SK-N-SH treated with all-trans-retinoic acid at 6 μM for 48 hours (cell line): Measurements from ENCODE around the gene NT5C.

Source experiments
- ATAC-seq: fragments of 200-7000 bp; cut with Tn5 transposase; 3 replicates; pipeline ENCODE4 v1.9.1; 2020; ENCODE audit warnings: mild to moderate bottlenecking, moderate library complexity
- ARNTL ChIP-seq: fragments of 450-650 bp; formaldehyde crosslinking; IDR thresholded peaks from 2 replicates; pipeline ENCODE4 v1.5.0; 2020; ENCODE audit warnings: low read depth, mild to moderate bottlenecking, moderate library complexity, borderline replicate concordance
- BACH2 ChIP-seq: fragments of 250-450 bp; sonication (Bioruptor Pico); IDR thresholded peaks from 2 replicates; pipeline ENCODE4 v1.9.0; 2021; ENCODE audit warnings: mild to moderate bottlenecking, borderline replicate concordance
- CSDC2 ChIP-seq: fragments of 250-450 bp; sonication (Bioruptor Pico); IDR thresholded peaks from 2 replicates; pipeline ENCODE4 v1.5.0; 2020; ENCODE audit warnings: mild to moderate bottlenecking, moderate library complexity
- CSRNP3 ChIP-seq: fragments of 250-450 bp; sonication (Bioruptor Pico); IDR thresholded peaks from 2 replicates; pipeline ENCODE4 v1.5.1; 2021; ENCODE audit warnings: mild to moderate bottlenecking, moderate library complexity
- ESRRG ChIP-seq: fragments of 250-450 bp; sonication (Bioruptor Pico); IDR thresholded peaks from 2 replicates; pipeline ENCODE4 v1.6.1; 2021; ENCODE audit warnings: mild to moderate bottlenecking
- GLIS3 ChIP-seq: fragments of 250-450 bp; sonication (Bioruptor Pico); IDR thresholded peaks from 2 replicates; pipeline ENCODE4 v1.5.0; 2020; ENCODE audit warnings: mild to moderate bottlenecking, moderate library complexity
- ISL1 ChIP-seq: fragments of 250-450 bp; sonication (Bioruptor Pico); IDR thresholded peaks from 2 replicates; pipeline ENCODE4 v2.1.2; 2022; ENCODE audit warnings: mild to moderate bottlenecking, moderate library complexity
- PATZ1 ChIP-seq: fragments of 250-450 bp; sonication (Bioruptor Pico); IDR thresholded peaks from 2 replicates; pipeline ENCODE4 v1.8.0; 2020; ENCODE audit warnings: mild to moderate bottlenecking, moderate library complexity, borderline replicate concordance
- SNAI2 ChIP-seq: fragments of 250-450 bp; sonication (Bioruptor Pico); IDR thresholded peaks from 2 replicates; pipeline ENCODE4 v1.5.0; 2020; ENCODE audit warnings: mild to moderate bottlenecking, moderate library complexity
- TCF4 ChIP-seq: fragments of 250-450 bp; sonication (Bioruptor Pico); IDR thresholded peaks from 2 replicates; pipeline ENCODE4 v1.8.0; 2021; ENCODE audit warnings: mild to moderate bottlenecking, moderate library complexity, borderline replicate concordance
- TOX ChIP-seq: fragments of 250-450 bp; sonication (Bioruptor Pico); IDR thresholded peaks from 2 replicates; pipeline ENCODE4 v1.8.0; 2021; ENCODE audit warnings: mild to moderate bottlenecking, moderate library complexity, borderline replicate concordance
- TSHZ2 ChIP-seq: fragments of 250-450 bp; sonication (Bioruptor Pico); IDR thresholded peaks from 2 replicates; pipeline ENCODE4 v1.5.0; 2020; ENCODE audit warnings: mild to moderate bottlenecking, moderate library complexity
- ZC3H10 ChIP-seq: fragments of 250-450 bp; sonication (Bioruptor Pico); IDR thresholded peaks from 2 replicates; pipeline ENCODE4 v1.5.1; 2021; ENCODE audit warnings: mild to moderate bottlenecking, moderate library complexity
- ZFP30 ChIP-seq: fragments of 450-650 bp; formaldehyde crosslinking; IDR thresholded peaks from 2 replicates; pipeline ENCODE4 v1.5.0; 2022; ENCODE audit warnings: mild to moderate bottlenecking, moderate library complexity
- ZNF565 ChIP-seq: fragments of 450-650 bp; formaldehyde crosslinking; conservative IDR thresholded peaks from 2 replicates; pipeline ENCODE4 v1.5.0; 2020; ENCODE audit warnings: low read depth, mild to moderate bottlenecking, moderate library complexity
- ZNF70 ChIP-seq: fragments of 450-650 bp; formaldehyde crosslinking; IDR thresholded peaks from 2 replicates; pipeline ENCODE4 v1.5.0; 2020; ENCODE audit warnings: mild to moderate bottlenecking, moderate library complexity
- ZNF8 ChIP-seq: fragments of 450-650 bp; formaldehyde crosslinking; IDR thresholded peaks from 2 replicates; pipeline ENCODE4 v1.5.0; 2020; ENCODE audit warnings: mild to moderate bottlenecking, moderate library complexity
- TF ChIP-seq, protein P1 (sequence below): fragments of 250-450 bp; sonication (Bioruptor Pico); IDR thresholded peaks from 2 replicates; pipeline ENCODE4 v1.8.0; 2021; ENCODE audit warnings: low read depth, mild to moderate bottlenecking, moderate library complexity, borderline replicate concordance
- TF ChIP-seq, protein P2 (sequence below): fragments of 250-450 bp; sonication (Bioruptor Pico); IDR thresholded peaks from 2 replicates; pipeline ENCODE4 v1.5.1; 2020; ENCODE audit warnings: low read depth, mild to moderate bottlenecking, moderate library complexity

NT5C gene

GRCh38 chr17:75147878-75148546, 16.5 kb upstream of the NT5C start (continued):
- TF ChIP-seq, protein P1, sequence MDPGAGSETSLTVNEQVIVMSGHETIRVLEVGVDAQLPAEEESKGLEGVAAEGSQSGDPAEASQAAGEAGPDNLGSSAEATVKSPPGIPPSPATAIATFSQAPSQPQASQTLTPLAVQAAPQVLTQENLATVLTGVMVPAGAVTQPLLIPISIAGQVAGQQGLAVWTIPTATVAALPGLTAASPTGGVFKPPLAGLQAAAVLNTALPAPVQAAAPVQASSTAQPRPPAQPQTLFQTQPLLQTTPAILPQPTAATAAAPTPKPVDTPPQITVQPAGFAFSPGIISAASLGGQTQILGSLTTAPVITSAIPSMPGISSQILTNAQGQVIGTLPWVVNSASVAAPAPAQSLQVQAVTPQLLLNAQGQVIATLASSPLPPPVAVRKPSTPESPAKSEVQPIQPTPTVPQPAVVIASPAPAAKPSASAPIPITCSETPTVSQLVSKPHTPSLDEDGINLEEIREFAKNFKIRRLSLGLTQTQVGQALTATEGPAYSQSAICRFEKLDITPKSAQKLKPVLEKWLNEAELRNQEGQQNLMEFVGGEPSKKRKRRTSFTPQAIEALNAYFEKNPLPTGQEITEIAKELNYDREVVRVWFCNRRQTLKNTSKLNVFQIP (CRISPR knock-in tag) = no peak
- TF ChIP-seq, protein P2, sequence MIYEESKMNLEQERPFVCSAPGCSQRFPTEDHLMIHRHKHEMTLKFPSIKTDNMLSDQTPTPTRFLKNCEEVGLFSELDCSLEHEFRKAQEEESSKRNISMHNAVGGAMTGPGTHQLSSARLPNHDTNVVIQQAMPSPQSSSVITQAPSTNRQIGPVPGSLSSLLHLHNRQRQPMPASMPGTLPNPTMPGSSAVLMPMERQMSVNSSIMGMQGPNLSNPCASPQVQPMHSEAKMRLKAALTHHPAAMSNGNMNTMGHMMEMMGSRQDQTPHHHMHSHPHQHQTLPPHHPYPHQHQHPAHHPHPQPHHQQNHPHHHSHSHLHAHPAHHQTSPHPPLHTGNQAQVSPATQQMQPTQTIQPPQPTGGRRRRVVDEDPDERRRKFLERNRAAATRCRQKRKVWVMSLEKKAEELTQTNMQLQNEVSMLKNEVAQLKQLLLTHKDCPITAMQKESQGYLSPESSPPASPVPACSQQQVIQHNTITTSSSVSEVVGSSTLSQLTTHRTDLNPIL = no peak
- TF ChIP-seq CSDC2 (CRISPR knock-in tag) = no peak
- TF ChIP-seq, all 23 proteins: peak for 0

DNA sequence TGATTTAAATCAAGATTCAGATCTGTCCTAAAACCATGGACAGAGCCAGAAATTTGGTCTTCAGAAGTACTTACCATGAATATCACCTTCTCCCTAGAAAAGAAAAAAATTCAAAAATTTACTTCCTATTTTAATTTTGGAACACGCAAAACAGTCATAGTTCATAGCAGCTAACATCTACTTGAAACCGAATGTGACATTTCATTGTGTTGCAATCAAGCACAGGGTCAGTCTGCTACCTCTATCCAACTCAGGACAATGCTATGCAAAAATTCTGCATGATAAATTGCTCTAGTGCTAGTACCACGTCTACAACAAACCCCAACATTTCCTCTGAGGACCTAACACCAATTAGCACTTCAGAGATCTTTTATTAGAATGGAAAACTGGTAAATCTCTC, 15.1 kb upstream of the NT5C start:
- TF ChIP-seq ZNF8 (CRISPR knock-in tag) = no peak
- TF ChIP-seq, protein P1 (CRISPR knock-in tag) = no peak
- TF ChIP-seq CSDC2 (CRISPR knock-in tag) = no peak
- TF ChIP-seq ISL1 = no peak
- no peak for TF ChIP-seq GLIS3
- TF ChIP-seq ESRRG = no peak
- TF ChIP-seq CSRNP3 = no peak
- TF ChIP-seq TOX (CRISPR knock-in tag) = no peak
- TF ChIP-seq SNAI2 = no peak
- TF ChIP-seq TCF4 (CRISPR knock-in tag) = no peak
- no peak for TF ChIP-seq ZC3H10 (CRISPR knock-in tag)
- TF ChIP-seq BACH2 = no peak

DNA sequence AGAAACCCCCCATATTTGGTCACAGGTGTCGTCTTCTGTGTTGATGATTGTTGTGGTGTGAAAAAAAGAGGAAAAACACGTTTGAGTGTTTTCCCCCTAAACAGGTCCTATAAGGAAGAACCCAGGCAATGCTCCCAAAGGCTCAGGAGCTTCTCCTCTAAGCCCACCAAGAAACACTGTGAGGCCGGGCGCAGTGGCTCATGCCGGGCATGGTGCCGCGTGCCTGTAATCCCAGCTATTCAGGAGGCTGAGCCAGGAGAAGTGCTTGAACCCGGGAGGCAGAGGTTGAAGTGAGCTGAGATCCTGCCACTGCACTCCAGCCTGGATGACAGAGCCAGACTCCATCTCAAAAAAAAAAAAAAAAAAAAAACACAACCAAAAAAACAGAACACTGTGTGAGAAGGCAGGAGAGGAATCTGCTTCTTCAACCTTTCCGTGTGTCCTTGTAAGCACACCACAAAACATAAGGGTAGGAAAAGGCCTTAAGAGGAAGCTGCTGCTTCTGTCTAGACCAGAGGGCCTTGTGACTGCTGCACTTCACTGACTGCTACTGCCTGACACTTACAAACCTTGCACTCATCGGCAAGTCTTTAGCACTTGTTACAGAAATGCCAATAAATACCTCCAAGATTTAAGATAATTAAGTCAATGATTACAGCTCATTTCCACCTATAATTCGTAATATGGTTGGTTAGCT, 13.4 kb upstream of the NT5C start:
- no peak for ATAC-seq
- no peak for TF ChIP-seq ZFP30 (CRISPR knock-in tag)
- TF ChIP-seq ZNF565 (CRISPR knock-in tag) = no peak
- no peak for TF ChIP-seq SNAI2
- TF ChIP-seq, protein P1 (CRISPR knock-in tag) = no peak
- no peak for TF ChIP-seq TSHZ2 (CRISPR knock-in tag)
- TF ChIP-seq ZNF8 (CRISPR knock-in tag) = no peak
- no peak for TF ChIP-seq TCF4 (CRISPR knock-in tag)
- TF ChIP-seq BACH2 = no peak
- TF ChIP-seq ESRRG = no peak
- TF ChIP-seq, protein P2 = no peak
- no peak for TF ChIP-seq ARNTL (CRISPR knock-in tag)
- TF ChIP-seq PATZ1 (CRISPR knock-in tag) = no peak
- TF ChIP-seq ISL1 = no peak
- no peak for TF ChIP-seq ZNF70 (CRISPR knock-in tag)
- no peak for TF ChIP-seq GLIS3
- no peak for TF ChIP-seq CSDC2 (CRISPR knock-in tag)

More for the DNA sequence above, 15.1 kb upstream of the NT5C start:
- ATAC-seq = no peak
